Measurements from ENCODE around the gene FAM53A. TPM values are rescaled to one million over a fixed set of nuclear protein-coding genes. Genes with fewer than 3 reads are reported as not detected.

FAM53A gene
- total and polyA plus RNA-seq, 2 donors, result 0.63 to 2.9 TPM

- DNase-seq (ENCODE audit: extremely low spot score), result no peak
- Histone ChIP-seq H3K4me3 (ENCODE audit: low read depth, low read length) (no peak overlapping the region), H3K27ac (ENCODE audit: low read depth) (no peak overlapping the region), H3K36me3 (ENCODE audit: insufficient read depth) (no peaks in the 10 kb centered on the region), H3K4me1 (ENCODE audit: insufficient read depth) (no peaks in the 10 kb centered on the region)
- WGBS, result 92% methylated on average over 16 of the region's 16 CpGs
Observed at GRCh38 chr4:1627417-1628313, 56.4 kb downstream of the FAM53A start.

GRCh38 chr4:1626941-1627340 is 57.2 kb downstream of the FAM53A start:
- no peaks in the 10 kb centered on the region for H3K36me3 ChIP-seq (ENCODE audit: insufficient read depth)
- 92% methylated on average over 9 of the region's 9 CpGs for WGBS
- no peaks in the 10 kb centered on the region for H3K4me1 ChIP-seq (ENCODE audit: insufficient read depth)
- H3K4me3 ChIP-seq (ENCODE audit: low read depth, low read length), result no peak overlapping the region
- DNase-seq (ENCODE audit: extremely low spot score), result no peak
- H3K27ac ChIP-seq (ENCODE audit: low read depth), result no peak overlapping the region

GRCh38 chr4:1626151-1626550 is 58.0 kb downstream of the FAM53A start:
- DNase-seq (ENCODE audit: extremely low spot score), result no peak
- Histone ChIP-seq H3K36me3 (ENCODE audit: insufficient read depth) (no peaks in the 10 kb centered on the region), H3K4me3 (ENCODE audit: low read depth, low read length) (no peak overlapping the region), H3K4me1 (ENCODE audit: insufficient read depth) (no peaks in the 10 kb centered on the region), H3K27ac (ENCODE audit: low read depth) (no peak overlapping the region)
- WGBS, result 90% methylated on average over 16 of the region's 16 CpGs

- 93% methylated on average over 23 of the region's 23 CpGs for WGBS
- no peaks in the 10 kb centered on the region for H3K4me1 ChIP-seq (ENCODE audit: insufficient read depth)
- H3K4me3 ChIP-seq (ENCODE audit: low read depth, low read length), result no peak overlapping the region
- H3K36me3 ChIP-seq (ENCODE audit: insufficient read depth), result no peaks in the 10 kb centered on the region
- DNase-seq (ENCODE audit: extremely low spot score), result no peak
- H3K27ac ChIP-seq (ENCODE audit: low read depth), result no peak overlapping the region
Observed at GRCh38 chr4:1625600-1626138, 58.4 kb downstream of the FAM53A start.

- H3K4me3 ChIP-seq (ENCODE audit: low read depth, low read length), result no peak overlapping the region
- DNase-seq (ENCODE audit: extremely low spot score), result no peak
- no peaks in the 10 kb centered on the region for H3K4me1 ChIP-seq (ENCODE audit: insufficient read depth)
- H3K27ac ChIP-seq (ENCODE audit: low read depth), result no peak overlapping the region
- no peaks in the 10 kb centered on the region for H3K36me3 ChIP-seq (ENCODE audit: insufficient read depth)
- 96% methylated on average over 12 of the region's 12 CpGs for WGBS
Observed at GRCh38 chr4:1624519-1624910, 59.6 kb downstream of the FAM53A start.

GRCh38 chr4:1623821-1624518 is 60.1 kb downstream of the FAM53A start:
- no peak for DNase-seq (ENCODE audit: extremely low spot score)
- Histone ChIP-seq H3K27ac (ENCODE audit: low read depth) (no peak overlapping the region), H3K4me1 (ENCODE audit: insufficient read depth) (no peaks in the 10 kb centered on the region), H3K4me3 (ENCODE audit: low read depth, low read length) (no peak overlapping the region), H3K36me3 (ENCODE audit: insufficient read depth) (no peaks in the 10 kb centered on the region)
- 94% methylated on average over 21 of the region's 21 CpGs for WGBS

GRCh38 chr4:1623400-1623799 is 60.7 kb downstream of the FAM53A start:
- 91% methylated on average over 38 of the region's 38 CpGs for WGBS
- no peak overlapping the region for H3K4me3 ChIP-seq (ENCODE audit: low read depth, low read length)
- no peak overlapping the region for H3K27ac ChIP-seq (ENCODE audit: low read depth)
- no peaks in the 10 kb centered on the region for H3K4me1 ChIP-seq (ENCODE audit: insufficient read depth)
- DNase-seq (ENCODE audit: extremely low spot score), result no peak
- no peaks in the 10 kb centered on the region for H3K36me3 ChIP-seq (ENCODE audit: insufficient read depth)

- Histone ChIP-seq H3K27ac (ENCODE audit: low read depth) (no peak overlapping the region), H3K36me3 (ENCODE audit: insufficient read depth) (no peaks in the 10 kb centered on the region), H3K4me1 (ENCODE audit: insufficient read depth) (no peaks in the 10 kb centered on the region), H3K4me3 (ENCODE audit: low read depth, low read length) (no peak overlapping the region)
- 83% methylated on average over 17 of the region's 17 CpGs for WGBS
- DNase-seq (ENCODE audit: extremely low spot score), result no peak
Observed at GRCh38 chr4:1622956-1623355, 61.2 kb downstream of the FAM53A start.

GRCh38 chr4:1622238-1622637 is 61.9 kb downstream of the FAM53A start:
- 75% methylated on average over 11 of the region's 11 CpGs for WGBS
- Histone ChIP-seq H3K36me3 (ENCODE audit: insufficient read depth) (no peaks in the 10 kb centered on the region), H3K4me3 (ENCODE audit: low read depth, low read length) (no peak overlapping the region), H3K27ac (ENCODE audit: low read depth) (no peak overlapping the region), H3K4me1 (ENCODE audit: insufficient read depth) (no peaks in the 10 kb centered on the region)
- no peak for DNase-seq (ENCODE audit: extremely low spot score)

- WGBS, result 81% methylated on average over 10 of the region's 10 CpGs
- H3K36me3 ChIP-seq (ENCODE audit: insufficient read depth), result no peaks in the 10 kb centered on the region
- H3K4me3 ChIP-seq (ENCODE audit: low read depth, low read length), result no peak overlapping the region
- no peak for DNase-seq (ENCODE audit: extremely low spot score)
- H3K4me1 ChIP-seq (ENCODE audit: insufficient read depth), result no peaks in the 10 kb centered on the region
- H3K27ac ChIP-seq (ENCODE audit: low read depth), result no peak overlapping the region
Observed at GRCh38 chr4:1621526-1621925, 62.6 kb downstream of the FAM53A start.

GRCh38 chr4:1619151-1619672 is 64.9 kb downstream of the FAM53A start:
- no peak for DNase-seq (ENCODE audit: extremely low spot score)
- Histone ChIP-seq H3K4me1 (ENCODE audit: insufficient read depth) (no peaks in the 10 kb centered on the region), H3K4me3 (ENCODE audit: low read depth, low read length) (no peak overlapping the region), H3K27ac (ENCODE audit: low read depth) (no peak overlapping the region), H3K36me3 (ENCODE audit: insufficient read depth) (no peaks in the 10 kb centered on the region)
- 91% methylated on average over 25 of the region's 25 CpGs for WGBS

GRCh38 chr4:1618438-1618837 is 65.7 kb downstream of the FAM53A start:
- no peak overlapping the region for H3K4me3 ChIP-seq (ENCODE audit: low read depth, low read length)
- H3K4me1 ChIP-seq (ENCODE audit: insufficient read depth), result no peaks in the 10 kb centered on the region
- H3K27ac ChIP-seq (ENCODE audit: low read depth), result no peak overlapping the region
- H3K36me3 ChIP-seq (ENCODE audit: insufficient read depth), result no peaks in the 10 kb centered on the region
- 86% methylated on average over 12 of the region's 12 CpGs for WGBS
- no peak for DNase-seq (ENCODE audit: extremely low spot score)

GRCh38 chr4:1616557-1616930 is 67.6 kb downstream of the FAM53A start:
- no peak overlapping the region for H3K27ac ChIP-seq (ENCODE audit: low read depth)
- WGBS, result 62% methylated on average over 6 of the region's 6 CpGs
- H3K4me1 ChIP-seq (ENCODE audit: insufficient read depth), result no peaks in the 10 kb centered on the region
- DNase-seq (ENCODE audit: extremely low spot score), result no peak
- no peak overlapping the region for H3K4me3 ChIP-seq (ENCODE audit: low read depth, low read length)
- no peaks in the 10 kb centered on the region for H3K36me3 ChIP-seq (ENCODE audit: insufficient read depth)
